B cell (primary cell): Measurements from ENCODE around the gene LMAN1L.

ENCODE experiments used
- EZH2 ChIP-seq: IDR thresholded peaks from 2 replicates; pipeline ENCODE4 v1.6.1; 2012; ENCODE audit warnings: borderline replicate concordance, low read depth, mild to moderate bottlenecking, moderate library complexity, low read length; ENCODE audit not compliant: insufficient read depth, poor library complexity, severe bottlenecking
- TF ChIP-seq, protein P1 (sequence below): fragments of 200-600 bp; IDR thresholded peaks from one replicate; pipeline ENCODE4 v1.8.0; 2022; ENCODE audit warnings: antibody characterized with exemption, mild to moderate bottlenecking

DNA sequence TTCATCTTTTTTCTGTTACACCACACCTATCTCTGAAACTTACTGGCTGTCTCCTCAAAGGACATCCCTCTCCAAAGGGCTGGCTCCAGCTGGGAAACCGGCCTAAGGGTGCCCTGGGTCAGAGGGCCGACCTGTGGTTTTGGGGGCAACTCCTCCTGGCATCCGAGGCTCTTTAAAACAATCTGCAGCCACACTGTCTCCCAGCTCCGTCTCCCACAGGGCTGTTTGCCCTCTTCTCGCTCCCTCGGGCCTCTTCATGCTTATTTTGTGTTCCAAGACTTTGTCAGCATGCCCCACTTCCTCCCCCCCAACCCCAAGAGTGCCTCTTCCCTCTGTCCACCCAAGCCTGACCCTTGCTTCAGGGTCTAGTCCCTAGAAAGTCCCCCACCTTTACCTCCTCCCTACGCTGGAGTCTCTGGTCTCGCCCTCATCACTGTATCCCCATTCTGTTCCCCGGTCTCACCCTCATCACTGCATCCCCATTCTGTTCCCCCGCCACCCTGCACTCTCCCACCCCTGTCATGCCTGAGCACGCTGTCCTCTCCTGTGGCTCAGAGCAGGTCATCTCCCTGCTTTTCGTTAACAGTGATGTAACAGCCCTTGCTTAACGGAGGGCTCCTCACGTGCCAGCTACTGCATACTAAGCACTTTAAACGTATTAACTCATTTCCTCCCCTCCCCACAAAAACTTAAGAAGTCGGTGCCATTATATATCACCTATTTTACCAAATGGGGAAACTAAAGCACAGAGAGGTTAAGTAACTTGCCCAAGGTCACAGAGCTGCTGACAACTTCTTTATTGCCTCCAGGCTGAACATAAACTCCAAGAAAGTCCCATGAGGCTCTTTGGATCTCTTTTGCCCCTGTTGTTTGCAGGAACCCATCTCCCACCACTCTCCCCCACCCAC, 31.9 kb upstream of the LMAN1L start:
- TF ChIP-seq, protein P1, sequence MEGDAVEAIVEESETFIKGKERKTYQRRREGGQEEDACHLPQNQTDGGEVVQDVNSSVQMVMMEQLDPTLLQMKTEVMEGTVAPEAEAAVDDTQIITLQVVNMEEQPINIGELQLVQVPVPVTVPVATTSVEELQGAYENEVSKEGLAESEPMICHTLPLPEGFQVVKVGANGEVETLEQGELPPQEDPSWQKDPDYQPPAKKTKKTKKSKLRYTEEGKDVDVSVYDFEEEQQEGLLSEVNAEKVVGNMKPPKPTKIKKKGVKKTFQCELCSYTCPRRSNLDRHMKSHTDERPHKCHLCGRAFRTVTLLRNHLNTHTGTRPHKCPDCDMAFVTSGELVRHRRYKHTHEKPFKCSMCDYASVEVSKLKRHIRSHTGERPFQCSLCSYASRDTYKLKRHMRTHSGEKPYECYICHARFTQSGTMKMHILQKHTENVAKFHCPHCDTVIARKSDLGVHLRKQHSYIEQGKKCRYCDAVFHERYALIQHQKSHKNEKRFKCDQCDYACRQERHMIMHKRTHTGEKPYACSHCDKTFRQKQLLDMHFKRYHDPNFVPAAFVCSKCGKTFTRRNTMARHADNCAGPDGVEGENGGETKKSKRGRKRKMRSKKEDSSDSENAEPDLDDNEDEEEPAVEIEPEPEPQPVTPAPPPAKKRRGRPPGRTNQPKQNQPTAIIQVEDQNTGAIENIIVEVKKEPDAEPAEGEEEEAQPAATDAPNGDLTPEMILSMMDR = no peak
- TF ChIP-seq EZH2 = no peak
